ENCODE data around the gene C9orf50. TPM values are rescaled to one million over a fixed set of nuclear protein-coding genes. Genes with fewer than 3 reads are reported as not detected.

The C9orf50 gene
- not detected in 2 replicates for total RNA-seq

GRCh38 chr9:129620669-129621295 is at the start of gene C9orf50:
Gene C9orf50, minus strand, starts transcription at chr9:129621101. Its CDS starts 527 bp downstream, at chr9:129620574.

GRCh38 chr9:129665389-129665775 is 44.5 kb upstream of the C9orf50 start, which contains the start of gene PRRX2:
Gene PRRX2, plus strand, starts transcription at chr9:129665647. Its CDS starts 221 bp downstream, at chr9:129665868.

GRCh38 chr9:129641750-129642585 is 21.1 kb upstream of the C9orf50 start, which contains the start of gene ASB6:
Gene ASB6, minus strand, starts transcription at chr9:129642151. Its CDS starts 152 bp downstream, at chr9:129641999.

GRCh38 chr9:129626079-129626624 is 5.3 kb upstream of the C9orf50 start, which contains the start of gene NTMT1:
Gene NTMT1, plus strand, starts transcription at chr9:129626163. Its CDS starts 6,541 bp downstream, at chr9:129632704.

Other genes starting within 250 kb of the C9orf50 start
- gene NTMT1, start 5.1 kb upstream of the C9orf50 start, total RNA-seq: 28.9 and 34.2 TPM in 2 replicates
- gene ASB6, start 21.1 kb upstream of the C9orf50 start, total RNA-seq: 11.3 and 19.8 TPM in 2 replicates
- under 0.01 and 0.14 TPM in 2 replicates for gene PRRX2, start 44.5 kb upstream of the C9orf50 start, total RNA-seq
- 7.2 and 11.0 TPM in 2 replicates for gene PTGES, start 131.9 kb upstream of the C9orf50 start, total RNA-seq
- 29.0 and 30.5 TPM in 2 replicates for gene TOR1B, start 182.1 kb upstream of the C9orf50 start, total RNA-seq
- gene TOR1A, start 203.0 kb upstream of the C9orf50 start, total RNA-seq: 19.5 and 36.1 TPM in 2 replicates
- gene C9orf78, start 214.2 kb upstream of the C9orf50 start, total RNA-seq: 54.5 and 73.5 TPM in 2 replicates
- 9.6 and 13.4 TPM in 2 replicates for gene USP20, start 214.4 kb upstream of the C9orf50 start, total RNA-seq